PC-3 (cell line): Measurements from ENCODE around the gene SHROOM2.

Source experiments
- CTCF ChIP-seq: fragments of 300-600 bp; sonication (generic); conservative IDR thresholded peaks from 2 replicates; pipeline ENCODE4 v1.5.1; 2017; ENCODE audit warnings: antibody characterized with exemption, low read depth, mild to moderate bottlenecking, low read length
- EZH2 ChIP-seq: fragments of 300-600 bp; sonication (generic); IDR thresholded peaks from one replicate; pipeline ENCODE4 v1.6.1; 2017; ENCODE audit warnings: antibody characterized with exemption, mild to moderate bottlenecking, low read length; ENCODE audit not compliant: unreplicated experiment

DNA sequence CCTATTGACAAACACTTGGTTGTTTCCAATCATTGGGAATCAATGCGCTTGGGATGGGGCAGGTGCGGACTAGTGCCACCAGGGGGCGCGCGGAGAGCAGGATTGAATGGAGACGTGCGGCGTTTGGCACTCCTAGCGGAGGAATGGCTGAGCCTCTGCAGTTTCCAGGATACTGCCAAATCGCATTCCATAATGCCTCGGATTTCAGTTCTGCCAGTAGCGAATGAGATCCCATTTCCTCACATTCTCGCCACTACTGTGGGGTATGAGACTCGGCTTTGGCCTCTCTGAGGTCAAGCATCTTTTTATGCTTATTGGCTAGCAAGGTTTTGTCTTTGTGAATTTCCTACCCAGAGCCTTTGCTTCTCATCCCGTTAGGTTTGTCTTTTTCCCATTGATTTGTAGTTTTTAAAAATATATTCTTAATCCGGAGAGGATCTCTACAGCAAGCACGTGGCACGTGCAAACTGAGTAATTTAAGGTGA, 209.7 kb downstream of the SHROOM2 start:
- TF ChIP-seq CTCF (peak; percentile 88), EZH2 (no peak)
